ENCODE data around the gene TNFRSF4.
"Not testable (repeated sequence)": the region's sequence is repeated elsewhere in the genome, so short reads cannot be mapped to it uniquely, and the experiment has no call there.

TNFRSF4 gene

GRCh38 chr1:1250786-1251284 is 36.9 kb upstream of the TNFRSF4 start:
- peak; percentile 95 for ATAC-seq (ENCODE audit: insufficient read depth, low read depth)
- H3K4me2 ChIP-seq (ENCODE audit: insufficient read depth, low read length), result peak overlapping the region; percentile 35; the same call in 1 of the 2 replicates

GRCh38 chr1:1248009-1248913 is 34.3 kb upstream of the TNFRSF4 start:
- not testable (repeated sequence) for H3K4me3 ChIP-seq (ENCODE audit: low read depth in 1 of 2, low read length in 2 of 2); H3K79me2 ChIP-seq (ENCODE audit: insufficient read depth, low read length); H3K9ac ChIP-seq (ENCODE audit: low read depth, low read length); H3K4me2 ChIP-seq (ENCODE audit: insufficient read depth, low read length); H3K36me3 ChIP-seq (ENCODE audit: insufficient read depth, low read length); H4K20me1 ChIP-seq (ENCODE audit: insufficient read depth, low read length); H2AFZ ChIP-seq (ENCODE audit: low read depth, low read length); DNase-seq; H3K27ac ChIP-seq (ENCODE audit: low read length); H3K9me3 ChIP-seq (ENCODE audit: insufficient read depth, low read length, severe bottlenecking); ATAC-seq (ENCODE audit: insufficient read depth, low read depth); H3K27me3 ChIP-seq (ENCODE audit: insufficient read depth, low read length, poor library complexity)
- peaks cover 24% of the 10 kb centered on the region for H3K4me1 ChIP-seq (ENCODE audit: insufficient read depth, low read length)

More at GRCh38 chr1:1250786-1251284, 36.9 kb upstream of the TNFRSF4 start:
- Histone ChIP-seq H3K4me3 (ENCODE audit: low read depth in 1 of 2, low read length in 2 of 2) (no peak overlapping the region), H3K79me2 (ENCODE audit: insufficient read depth, low read length) (peaks cover 3% of the 10 kb centered on the region; the same call in 1 of the 2 replicates), H3K4me1 (ENCODE audit: insufficient read depth, low read length) (peaks cover 24% of the 10 kb centered on the region), H2AFZ (ENCODE audit: low read depth, low read length) (no peak overlapping the region), H3K36me3 (ENCODE audit: insufficient read depth, low read length) (peaks cover 36% of the 10 kb centered on the region), H3K9me3 (ENCODE audit: insufficient read depth, low read length, severe bottlenecking) (no peaks in the 10 kb centered on the region), H3K9ac (ENCODE audit: low read depth, low read length) (no peak overlapping the region), H3K27me3 (ENCODE audit: insufficient read depth, low read length, poor library complexity) (no peaks in the 10 kb centered on the region), H3K27ac (ENCODE audit: low read length) (peak overlapping the region; percentile 60; the same call in 1 of the 2 replicates), H4K20me1 (ENCODE audit: insufficient read depth, low read length) (peaks cover 11% of the 10 kb centered on the region; the same call in 1 of the 2 replicates)
- DNase-seq, result peak; percentile 78
- TF ChIP-seq, protein P1, sequence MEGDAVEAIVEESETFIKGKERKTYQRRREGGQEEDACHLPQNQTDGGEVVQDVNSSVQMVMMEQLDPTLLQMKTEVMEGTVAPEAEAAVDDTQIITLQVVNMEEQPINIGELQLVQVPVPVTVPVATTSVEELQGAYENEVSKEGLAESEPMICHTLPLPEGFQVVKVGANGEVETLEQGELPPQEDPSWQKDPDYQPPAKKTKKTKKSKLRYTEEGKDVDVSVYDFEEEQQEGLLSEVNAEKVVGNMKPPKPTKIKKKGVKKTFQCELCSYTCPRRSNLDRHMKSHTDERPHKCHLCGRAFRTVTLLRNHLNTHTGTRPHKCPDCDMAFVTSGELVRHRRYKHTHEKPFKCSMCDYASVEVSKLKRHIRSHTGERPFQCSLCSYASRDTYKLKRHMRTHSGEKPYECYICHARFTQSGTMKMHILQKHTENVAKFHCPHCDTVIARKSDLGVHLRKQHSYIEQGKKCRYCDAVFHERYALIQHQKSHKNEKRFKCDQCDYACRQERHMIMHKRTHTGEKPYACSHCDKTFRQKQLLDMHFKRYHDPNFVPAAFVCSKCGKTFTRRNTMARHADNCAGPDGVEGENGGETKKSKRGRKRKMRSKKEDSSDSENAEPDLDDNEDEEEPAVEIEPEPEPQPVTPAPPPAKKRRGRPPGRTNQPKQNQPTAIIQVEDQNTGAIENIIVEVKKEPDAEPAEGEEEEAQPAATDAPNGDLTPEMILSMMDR (IDR thresholded peaks at IDR 0.05; ENCODE audit: borderline replicate concordance, extremely low read depth, low read length, poor library complexity, severe bottlenecking), result no peak
- TF ChIP-seq EZH2 (IDR thresholded peaks at IDR 0.05; ENCODE audit: borderline replicate concordance, low read depth, low read length, severe bottlenecking), result no peak

DNA sequence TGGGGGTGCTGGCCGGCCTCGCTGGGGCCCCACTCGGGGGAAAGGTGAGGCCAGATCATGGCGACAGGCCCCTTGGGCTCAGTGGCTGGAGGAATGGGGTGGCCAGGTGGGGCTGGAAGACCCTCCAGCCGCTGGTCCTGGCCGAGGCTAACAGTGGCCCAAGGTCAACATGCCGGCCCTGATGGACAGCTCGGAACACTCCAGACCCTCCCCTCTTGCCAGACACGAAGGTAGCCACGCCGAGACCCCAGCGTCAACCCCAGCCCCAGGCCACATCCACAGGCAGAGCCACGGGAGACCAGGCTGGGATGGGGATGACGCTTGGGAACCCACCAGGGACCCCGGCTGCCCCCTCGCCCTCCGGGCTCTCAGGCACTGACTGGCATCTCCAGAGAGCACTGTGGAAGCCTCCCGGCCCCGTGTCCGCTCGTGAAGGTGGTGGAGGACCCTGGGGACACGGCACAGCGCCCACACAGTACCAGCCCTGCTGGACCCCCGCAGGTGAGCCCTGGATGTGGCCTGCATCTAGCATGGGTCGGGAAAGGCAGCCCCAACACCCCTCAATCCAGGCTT is 33.5 kb upstream of the TNFRSF4 start:
- Histone ChIP-seq H3K4me1 (ENCODE audit: insufficient read depth, low read length) (peaks cover 23% of the 10 kb centered on the region), H4K20me1 (ENCODE audit: insufficient read depth, low read length) (no peaks in the 10 kb centered on the region; the same call in 1 of the 2 replicates)

More for the DNA sequence above, 33.5 kb upstream of the TNFRSF4 start:
- H3K4me3 ChIP-seq (ENCODE audit: low read depth in 1 of 2, low read length in 2 of 2), result no peak overlapping the region
- H3K36me3 ChIP-seq (ENCODE audit: insufficient read depth, low read length), result peaks cover 3% of the 10 kb centered on the region; the same call in 1 of the 2 replicates
- no peak for ATAC-seq (ENCODE audit: insufficient read depth, low read depth)
- H2AFZ ChIP-seq (ENCODE audit: low read depth, low read length), result no peak overlapping the region
- H3K79me2 ChIP-seq (ENCODE audit: insufficient read depth, low read length), result no peaks in the 10 kb centered on the region
- no peaks in the 10 kb centered on the region for H3K9me3 ChIP-seq (ENCODE audit: insufficient read depth, low read length, severe bottlenecking)
- no peaks in the 10 kb centered on the region for H3K27me3 ChIP-seq (ENCODE audit: insufficient read depth, low read length, poor library complexity)
- DNase-seq, result no peak
- TF ChIP-seq, protein P1 (IDR thresholded peaks at IDR 0.05; ENCODE audit: borderline replicate concordance, extremely low read depth, low read length, poor library complexity, severe bottlenecking), result no peak
- TF ChIP-seq EZH2 (IDR thresholded peaks at IDR 0.05; ENCODE audit: borderline replicate concordance, low read depth, low read length, severe bottlenecking), result no peak
- H3K9ac ChIP-seq (ENCODE audit: low read depth, low read length), result no peak overlapping the region
- no peak overlapping the region for H3K27ac ChIP-seq (ENCODE audit: low read length)
- H3K4me2 ChIP-seq (ENCODE audit: insufficient read depth, low read length), result no peak overlapping the region

All from DND-41 (cell line).